Activated T-cell treated with anti-CD3 and anti-CD28 coated beads, Interleukin-2, amount 50 U/mL, for 72 hours (primary cell): Measurements from ENCODE around the gene HOXB5. TPM values are rescaled to one million over a fixed set of nuclear protein-coding genes. Genes with fewer than 3 reads are reported as not detected.

Source experiments
- ATAC-seq, 2 donors: fragments of 150-1000 bp; cut with Tn5 transposase; replicated peaks in 1 of 2; 2 replicates each; pipeline ENCODE4 v1.10.0; 2021; ENCODE audit warnings: moderate library complexity in 2 of 2, mild to moderate bottlenecking in 1 of 2
- DNase-seq, 2 donors: peaks; one replicate each; pipeline ENCODE4 v3.0.0; 2021 to 2022; ENCODE audit warnings: mixed read lengths in 1 of 2
- H3K27ac Mint-ChIP-seq: one replicate; pipeline ENCODE4 v1.8.0; 2022; ENCODE audit warnings: mild to moderate bottlenecking, moderate library complexity, mixed read lengths
- H3K27me3 Mint-ChIP-seq: one replicate; pipeline ENCODE4 v1.8.0; 2022; ENCODE audit warnings: low read depth, mixed read lengths
- H3K36me3 Mint-ChIP-seq, 2 donors: one replicate each; pipeline ENCODE4 v1.8.0; 2022; ENCODE audit warnings: mixed read lengths in 2 of 2, mild to moderate bottlenecking in 1 of 2; ENCODE audit not compliant: insufficient read depth in 2 of 2
- H3K4me1 Mint-ChIP-seq: one replicate; pipeline ENCODE4 v1.8.0; 2022; ENCODE audit warnings: low read depth, mixed read lengths
- H3K4me3 Mint-ChIP-seq, 2 donors: one replicate each; pipeline ENCODE4 v1.8.0; 2022; ENCODE audit warnings: mild to moderate bottlenecking in 2 of 2, mixed read lengths in 2 of 2, moderate library complexity in 2 of 2
- H3K9me3 Mint-ChIP-seq, 2 donors: one replicate each; pipeline ENCODE4 v1.8.0; 2022; ENCODE audit warnings: mixed read lengths in 2 of 2
- total RNA-seq, 2 donors: library from RNA; stranded (reverse); gene quantifications; one replicate each; pipeline ENCODE4 v1.2.3, GENCODE V29; 2022

HOXB5 gene
- total RNA-seq, 2 donors from 2014 or later: not detected

DNA sequence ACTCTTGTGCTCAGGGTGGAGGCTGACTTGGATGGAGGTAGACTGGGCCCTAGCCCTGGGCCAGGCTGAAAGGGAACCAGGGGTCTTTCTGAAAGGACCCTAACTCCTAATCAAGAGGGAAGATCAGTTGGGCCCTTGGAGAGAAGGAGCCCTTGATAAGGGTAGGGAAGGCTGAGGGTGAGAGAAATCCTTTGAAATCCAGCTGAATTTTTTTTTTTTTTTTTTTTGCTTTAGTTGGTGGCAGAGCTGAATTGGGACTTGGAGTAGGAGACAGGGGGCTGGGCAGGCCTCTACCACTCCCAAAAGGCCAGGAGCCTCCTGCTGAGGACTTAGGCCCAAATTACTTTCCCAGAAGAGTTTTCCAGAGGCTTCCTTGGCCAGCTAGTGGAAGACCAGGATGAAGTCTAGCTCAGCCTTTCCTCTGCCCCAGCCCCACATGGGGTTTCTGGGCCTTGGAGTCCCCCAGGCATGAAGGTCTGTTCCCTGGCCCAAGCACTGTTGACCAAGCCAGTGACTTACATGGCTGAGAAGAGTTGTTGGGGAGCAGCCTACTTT, 2.9 kb downstream of the HOXB5 start:
- Mint-ChIP-seq H3K27ac (no peak overlapping the region), H3K9me3 (no peaks in the 10 kb centered on the region), H3K27me3 (peaks cover 96% of the 10 kb centered on the region), H3K4me3 (peak overlapping the region in 1 of 2 donors; percentile 9), H3K4me1 (peaks cover 51% of the 10 kb centered on the region), H3K36me3 (no peaks in the 10 kb centered on the region)
- DNase-seq: no peak
- ATAC-seq: no peak

DNA sequence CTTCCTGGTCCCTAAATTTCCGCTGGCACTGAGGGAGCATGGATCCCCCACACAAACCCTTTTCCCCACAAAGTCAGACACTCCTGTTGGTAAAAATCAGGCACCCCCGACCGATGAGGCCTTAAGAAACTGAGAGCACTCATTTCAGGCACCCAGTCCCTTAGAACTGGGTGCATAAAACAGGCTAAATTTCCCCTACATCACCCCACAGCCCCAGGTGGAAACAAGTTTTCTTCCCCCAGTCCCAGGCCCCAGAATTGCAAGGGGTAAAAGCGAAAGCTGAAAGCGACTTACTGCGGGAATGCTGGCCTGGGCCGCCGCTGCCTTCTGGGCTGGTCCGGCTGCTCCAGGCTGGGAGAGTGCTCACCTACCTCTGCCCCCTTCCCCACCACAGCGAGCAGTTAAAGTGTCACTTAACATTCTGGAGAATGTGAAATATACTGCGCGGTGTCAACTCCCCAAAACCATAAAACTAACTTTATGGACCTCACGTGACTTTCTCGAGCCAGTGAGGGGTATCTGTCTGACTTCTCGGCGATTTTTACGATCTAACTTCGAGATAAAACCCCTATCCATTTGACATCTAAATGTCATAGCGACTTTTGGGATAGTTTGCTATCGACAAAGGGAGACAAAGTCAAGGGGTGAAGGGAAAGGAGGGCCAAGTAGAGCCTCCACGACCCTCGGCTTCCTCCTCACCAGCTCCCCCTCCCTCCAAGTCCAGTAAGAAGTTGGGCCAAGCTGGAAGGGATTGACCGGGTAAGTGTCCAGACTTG, 3.6 kb downstream of the HOXB5 start, which contains the start of gene HOXB3:
Gene HOXB3 (minus strand): TSS at position 411 of the 776 bp plus-strand sequence. CDS start 37,767 bp downstream, outside the sequence.
- Mint-ChIP-seq H3K4me1 (peaks cover 52% of the 10 kb centered on the region), H3K36me3 (no peaks in the 10 kb centered on the region), H3K27me3 (peaks cover 95% of the 10 kb centered on the region), H3K4me3 (peak within 1 kb of the TSS in 1 of 2 donors; percentile 9), H3K9me3 (no peaks in the 10 kb centered on the region), H3K27ac (no peak within 1 kb of the TSS)
- ATAC-seq: no peak
- DNase-seq: no peak

DNA sequence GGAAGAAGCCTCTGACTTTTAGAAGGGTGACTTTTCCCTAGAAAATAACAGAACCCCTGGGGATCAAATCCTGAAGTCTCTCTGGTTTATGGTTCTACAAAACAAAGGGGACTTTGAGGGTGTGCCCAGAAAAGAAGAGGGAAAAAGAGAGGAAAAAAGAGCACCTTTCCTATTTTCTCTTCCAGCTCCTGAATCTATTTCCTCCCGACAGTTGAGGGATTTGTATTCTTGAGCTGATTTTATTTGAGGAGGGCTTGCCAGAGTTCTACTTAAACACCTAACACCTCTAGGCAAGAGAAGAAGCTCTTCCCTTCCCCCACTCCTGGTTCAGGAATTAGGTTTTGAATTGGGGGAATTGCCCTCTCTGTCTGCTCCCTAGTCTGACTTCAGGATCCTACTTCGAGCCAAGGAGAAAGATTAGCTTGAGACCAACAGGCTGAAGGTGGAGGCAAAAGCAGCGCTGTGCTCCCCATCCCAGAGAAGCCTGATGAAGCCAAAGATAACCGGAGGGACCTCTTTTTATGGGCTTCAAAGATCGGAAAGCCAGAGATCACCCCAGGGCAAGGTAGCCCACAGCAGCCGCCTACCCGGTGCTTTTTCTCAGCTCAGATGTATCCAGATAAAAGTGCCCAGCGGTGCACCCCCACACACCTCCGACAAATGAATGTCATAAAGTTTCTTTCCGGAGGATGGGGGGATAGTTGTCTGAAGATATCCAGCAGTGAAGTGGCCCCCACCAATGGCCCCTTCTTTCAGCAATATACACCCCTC, 4.3 kb downstream of the HOXB5 start:
- H3K4me3 Mint-ChIP-seq: no peak overlapping the region
- H3K27me3 Mint-ChIP-seq: peaks cover 95% of the 10 kb centered on the region
- ATAC-seq (no peak), DNase-seq (no peak)
- no peak overlapping the region for H3K27ac Mint-ChIP-seq
- no peaks in the 10 kb centered on the region for H3K36me3 Mint-ChIP-seq
- peaks cover 56% of the 10 kb centered on the region for H3K4me1 Mint-ChIP-seq
- H3K9me3 Mint-ChIP-seq: no peaks in the 10 kb centered on the region

DNA sequence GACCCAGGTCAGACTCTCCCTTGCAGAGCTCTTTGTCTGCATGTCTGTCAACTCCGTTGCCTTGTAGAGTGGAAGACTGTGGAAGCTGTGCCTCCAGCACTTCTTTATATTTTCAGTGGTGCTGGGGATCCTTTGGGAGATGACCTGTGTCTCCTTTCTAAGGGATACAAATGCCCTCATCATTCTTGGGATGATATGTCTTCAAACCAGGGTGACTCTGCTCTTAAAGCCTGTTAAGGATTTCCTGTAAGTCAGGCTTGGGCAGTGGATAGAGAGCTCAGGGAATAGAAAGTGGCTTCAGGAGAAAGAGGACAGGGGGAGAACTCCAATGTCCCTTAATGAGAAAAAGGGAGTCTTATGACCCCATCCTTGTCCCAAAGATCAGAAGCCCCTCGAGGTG, 5.1 kb downstream of the HOXB5 start:
- H3K27me3 Mint-ChIP-seq: peaks cover 95% of the 10 kb centered on the region
- peaks cover 49% of the 10 kb centered on the region for H3K4me1 Mint-ChIP-seq
- no peak for ATAC-seq
- no peaks in the 10 kb centered on the region for H3K36me3 Mint-ChIP-seq
- no peak overlapping the region for H3K4me3 Mint-ChIP-seq
- H3K27ac Mint-ChIP-seq: no peak overlapping the region
- H3K9me3 Mint-ChIP-seq: no peaks in the 10 kb centered on the region
- no peak for DNase-seq

DNA sequence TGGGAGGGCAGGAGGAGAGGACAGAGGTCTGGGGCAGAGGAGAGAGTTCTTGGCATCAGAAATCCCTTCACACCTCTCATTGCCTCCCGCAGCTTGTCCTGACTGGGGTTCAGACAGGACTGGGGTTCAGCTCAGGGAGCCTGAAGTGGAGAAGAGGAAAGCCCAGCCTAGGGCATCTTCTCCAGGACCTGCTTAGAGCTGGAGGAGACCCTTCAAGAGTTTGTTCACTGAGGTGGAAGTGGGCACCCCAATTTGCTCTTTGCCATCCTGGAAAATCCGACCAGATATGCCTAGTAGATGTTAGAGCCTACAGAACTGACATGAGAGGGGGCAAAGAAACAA, 5.5 kb downstream of the HOXB5 start:
- Mint-ChIP-seq H3K9me3 (no peaks in the 10 kb centered on the region), H3K27ac (no peak overlapping the region), H3K4me3 (no peak overlapping the region), H3K27me3 (peaks cover 97% of the 10 kb centered on the region), H3K36me3 (no peaks in the 10 kb centered on the region), H3K4me1 (peaks cover 45% of the 10 kb centered on the region)
- DNase-seq: no peak
- no peak for ATAC-seq

DNA sequence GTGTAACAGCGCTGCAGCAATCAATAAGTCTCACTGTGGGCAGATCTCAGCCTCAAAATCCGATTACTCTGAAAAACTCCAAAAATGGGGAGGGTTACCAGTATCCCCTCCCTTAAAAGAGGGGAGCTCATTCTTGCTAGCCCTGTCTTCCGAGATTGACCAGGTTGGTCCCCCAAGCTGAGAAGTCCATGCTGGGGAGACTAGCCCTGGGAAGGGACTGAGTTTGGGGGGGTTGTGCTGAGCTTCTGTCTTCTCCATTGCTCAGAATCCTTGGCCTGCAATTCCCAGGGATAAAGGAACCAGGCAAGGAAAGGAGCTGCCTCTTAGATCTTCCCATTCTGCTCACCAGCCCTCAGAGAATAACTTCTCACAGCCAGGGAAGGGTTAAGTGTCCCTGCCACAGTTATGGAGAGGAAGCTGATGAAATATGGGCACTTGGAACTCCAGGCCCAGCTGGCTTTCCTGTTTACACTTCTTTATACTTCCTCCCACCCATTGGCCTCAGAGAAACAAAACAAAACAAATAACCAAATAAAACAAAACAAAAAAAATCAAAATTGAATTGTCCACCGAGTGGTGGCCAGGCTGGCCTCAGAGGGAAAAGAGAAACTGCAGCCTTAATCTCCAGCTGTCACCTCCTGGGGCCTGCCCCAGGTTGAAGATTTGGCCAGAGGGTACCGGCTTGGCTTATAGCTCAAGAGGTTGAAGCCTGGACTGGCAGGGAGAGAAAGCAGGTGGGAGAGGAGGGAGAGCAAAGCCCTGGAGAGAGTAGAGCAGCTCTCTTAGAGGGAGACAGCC, 6.1 kb downstream of the HOXB5 start:
- ATAC-seq (no peak), DNase-seq (no peak)
- Mint-ChIP-seq H3K4me3 (peak overlapping the region in 1 of 2 donors; percentile 26), H3K9me3 (no peaks in the 10 kb centered on the region), H3K36me3 (no peaks in the 10 kb centered on the region), H3K4me1 (peaks cover 48% of the 10 kb centered on the region), H3K27me3 (peaks cover 99% of the 10 kb centered on the region), H3K27ac (no peak overlapping the region)

DNA sequence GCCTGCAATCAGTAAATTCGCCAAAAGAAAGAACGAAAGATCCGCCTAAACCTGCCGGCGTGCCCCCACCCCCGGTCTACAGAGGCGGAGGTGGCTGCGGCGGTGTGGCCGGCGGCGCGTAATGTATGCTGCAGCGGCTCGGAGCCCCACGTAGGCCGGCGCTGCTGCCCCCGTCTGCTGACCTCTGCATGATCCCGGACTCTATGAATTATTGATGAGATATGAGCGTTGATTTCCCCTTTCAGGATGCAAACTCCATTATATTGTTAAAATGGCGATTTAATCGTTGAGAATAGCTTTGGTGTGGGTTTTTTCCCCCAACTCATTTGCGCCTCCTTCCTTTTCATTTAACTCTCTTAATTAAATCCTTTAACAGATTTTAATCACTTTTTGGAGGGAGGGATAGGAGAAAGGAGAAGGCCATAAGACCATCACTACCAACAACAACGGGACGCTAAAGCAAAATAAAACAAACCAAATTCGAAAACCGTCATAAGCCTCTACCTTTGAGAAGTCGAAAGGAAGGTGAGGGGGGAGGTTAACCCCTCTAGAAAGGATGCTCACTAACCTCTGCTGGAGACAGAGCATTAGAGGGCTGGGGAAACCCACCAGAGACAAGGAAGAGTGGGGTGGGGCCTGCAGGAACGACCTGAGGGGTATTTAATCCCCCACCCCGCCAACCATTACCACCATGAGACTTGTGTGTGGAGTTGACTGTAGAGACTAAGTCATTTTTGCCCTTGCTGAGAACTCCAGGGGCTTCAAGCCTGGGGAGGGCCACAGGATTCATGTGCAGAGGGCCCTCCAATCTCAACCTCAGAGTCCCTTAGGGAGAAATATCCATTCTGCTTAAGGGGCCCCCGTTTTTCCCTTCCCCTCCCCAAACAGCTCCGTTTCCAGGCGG, 7.0 kb downstream of the HOXB5 start:
- Mint-ChIP-seq H3K27me3 (peaks cover 95% of the 10 kb centered on the region), H3K4me3 (peak overlapping the region; percentile 90 to 98), H3K27ac (no peak overlapping the region), H3K36me3 (no peaks in the 10 kb centered on the region), H3K9me3 (no peaks in the 10 kb centered on the region), H3K4me1 (peaks cover 49% of the 10 kb centered on the region)
- ATAC-seq: peak in 1 of 2 donors; percentile 34
- DNase-seq: peak; percentile 53 to 62

DNA sequence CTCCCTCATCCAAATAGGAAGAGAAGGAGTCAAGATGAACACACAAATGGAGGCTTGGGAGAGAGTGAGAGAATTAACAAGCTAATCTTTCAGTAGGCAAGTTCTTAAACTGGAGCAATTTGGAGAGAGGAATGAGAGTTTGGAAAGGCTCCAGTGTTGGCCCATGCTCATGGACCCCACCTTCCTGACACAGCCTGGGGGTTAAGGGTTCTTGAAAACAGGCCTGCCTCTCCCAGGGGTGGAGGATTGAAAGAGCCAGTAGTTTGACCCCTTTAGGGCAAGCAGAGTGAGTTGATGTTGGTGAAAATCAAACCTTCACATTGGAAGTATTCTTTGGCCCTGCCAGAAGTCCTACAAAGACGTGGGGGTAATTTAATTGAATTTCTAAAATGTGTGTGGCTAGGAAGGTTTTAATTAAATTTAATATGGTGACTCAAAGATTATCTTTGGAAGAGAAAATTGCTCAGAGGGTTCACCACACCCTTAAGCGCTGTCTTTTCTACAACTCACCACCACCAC, 9.3 kb downstream of the HOXB5 start:
- Mint-ChIP-seq H3K36me3 (no peaks in the 10 kb centered on the region), H3K27ac (no peak overlapping the region), H3K4me3 (peak overlapping the region; percentile 90 to 98), H3K27me3 (peaks cover 95% of the 10 kb centered on the region), H3K4me1 (peaks cover 60% of the 10 kb centered on the region), H3K9me3 (no peaks in the 10 kb centered on the region)
- DNase-seq (no peak), ATAC-seq (no peak)

DNA sequence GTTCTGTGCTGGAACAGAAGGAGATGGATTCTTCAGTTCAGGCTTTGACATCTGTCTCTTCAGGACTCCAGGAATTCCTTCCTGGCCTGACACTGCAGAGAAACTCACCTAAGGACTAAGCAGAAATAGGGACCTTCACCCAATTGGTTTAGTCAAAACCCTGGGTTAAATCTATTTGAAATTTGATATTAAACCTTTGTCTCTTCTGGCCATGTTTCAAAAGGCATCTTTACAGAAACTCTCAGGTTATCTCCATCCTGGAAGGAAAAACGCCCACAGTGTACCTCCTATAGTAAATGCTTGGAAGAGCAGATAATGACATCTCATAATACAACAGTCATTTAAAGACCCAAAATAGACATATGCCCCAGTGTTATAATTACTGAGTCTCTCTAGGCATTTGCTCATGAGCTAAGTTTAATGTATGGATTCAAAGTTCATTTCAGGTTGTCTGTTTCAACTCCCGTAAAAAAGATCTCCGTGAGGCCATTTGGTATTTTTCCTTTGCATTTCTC, 9.8 kb downstream of the HOXB5 start:
- no peak for ATAC-seq
- no peak for DNase-seq
- no peaks in the 10 kb centered on the region for H3K36me3 Mint-ChIP-seq
- H3K9me3 Mint-ChIP-seq: no peaks in the 10 kb centered on the region
- H3K4me1 Mint-ChIP-seq: peaks cover 65% of the 10 kb centered on the region
- peaks cover 95% of the 10 kb centered on the region for H3K27me3 Mint-ChIP-seq
- no peak overlapping the region for H3K27ac Mint-ChIP-seq
- peak overlapping the region; percentile 90 to 98 for H3K4me3 Mint-ChIP-seq

DNA sequence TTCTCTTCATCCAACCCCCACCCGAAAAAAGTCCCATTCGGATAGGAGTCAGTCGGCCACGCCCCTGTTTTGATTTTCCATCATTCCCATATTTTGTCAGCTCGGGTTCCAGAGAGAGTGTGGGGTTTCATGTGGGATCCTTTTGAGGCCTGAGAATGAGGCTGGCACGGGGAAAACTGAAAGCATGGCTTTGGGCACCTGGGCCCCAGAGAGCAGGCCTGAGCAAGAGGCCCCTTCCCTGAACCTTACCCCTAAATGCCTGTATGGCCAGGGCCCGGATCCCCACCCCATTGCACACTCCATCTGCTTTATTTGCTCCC, 10.9 kb downstream of the HOXB5 start:
- no peaks in the 10 kb centered on the region for H3K9me3 Mint-ChIP-seq
- peaks cover 2 to 3% of the 10 kb centered on the region in 2 donors for H3K36me3 Mint-ChIP-seq
- peaks cover 67% of the 10 kb centered on the region for H3K4me1 Mint-ChIP-seq
- H3K27ac Mint-ChIP-seq: no peak overlapping the region
- peak overlapping the region; percentile 75 to 98 for H3K4me3 Mint-ChIP-seq
- no peak for DNase-seq
- peaks cover 88% of the 10 kb centered on the region for H3K27me3 Mint-ChIP-seq
- ATAC-seq: no peak

DNA sequence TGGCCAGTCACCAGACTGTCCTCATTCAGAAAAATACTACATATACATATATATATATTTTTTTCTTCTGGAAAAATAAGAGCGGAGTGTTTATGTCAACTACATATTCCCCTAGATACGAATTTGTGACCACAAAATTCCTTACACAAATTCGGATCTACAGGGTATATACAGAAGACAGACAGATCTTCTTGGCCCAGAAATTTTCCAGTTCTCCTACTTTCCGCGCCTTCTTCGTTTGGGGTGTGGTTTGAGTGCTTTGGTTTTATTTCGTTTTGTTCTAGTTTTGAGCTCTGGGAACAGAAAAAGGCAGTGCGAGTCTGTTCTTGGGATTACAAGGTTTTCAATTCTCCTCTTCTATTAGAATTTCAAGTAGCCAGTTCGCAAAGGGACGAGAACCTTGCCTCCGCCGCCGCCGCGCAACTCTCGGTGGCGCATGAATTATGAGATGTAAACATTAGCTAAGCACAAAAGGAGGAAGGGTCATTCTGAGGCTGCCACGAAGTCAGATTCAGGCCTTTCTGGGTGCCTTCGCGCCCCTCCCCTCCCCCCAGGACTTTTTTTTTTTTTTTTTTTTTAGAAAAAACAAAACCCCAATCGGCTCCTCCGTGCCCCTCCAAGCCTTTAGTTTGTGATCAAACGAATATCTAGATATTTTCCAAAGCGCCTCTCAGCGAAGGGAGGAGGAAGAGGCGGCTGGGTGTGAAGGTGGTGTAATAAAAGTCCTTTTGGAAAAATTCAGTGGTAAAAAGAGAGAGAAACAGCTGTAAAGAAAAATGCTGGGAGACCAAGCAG, 13.6 kb downstream of the HOXB5 start:
- Mint-ChIP-seq H3K9me3 (no peaks in the 10 kb centered on the region), H3K4me1 (peaks cover 59% of the 10 kb centered on the region), H3K4me3 (peak overlapping the region; percentile 70 to 95), H3K27me3 (peaks cover 61% of the 10 kb centered on the region), H3K36me3 (peaks cover 2 to 3% of the 10 kb centered on the region in 2 donors), H3K27ac (no peak overlapping the region)
- ATAC-seq (no peak), DNase-seq (no peak)
